Natural killer cell treated with Interleukin-12 subunit alpha and Interleukin-12 subunit beta and Interleukin-15 and Interleukin-18, amount 100 ng/mL, for 72 hours (primary cell): ENCODE measurements around the gene TANGO6. TPM values are rescaled to one million over a fixed set of nuclear protein-coding genes. Genes with fewer than 3 reads are reported as not detected.
A peak's percentile ranks its signal among the peaks of the same experiment; 100 is the strongest.

Experiments
- ATAC-seq, 2 donors: fragments of 150-1000 bp; cut with Tn5 transposase in 1 of 2; sonication (Bioruptor Pico), chemical (Tn5 transposase) in 1 of 2; 2 replicates each; pipeline ENCODE4 v1.10.0; 2021
- DNase-seq: peaks from one replicate; pipeline ENCODE4 v3.0.0; 2022; ENCODE audit warnings: low spot score
- H3K27ac Mint-ChIP-seq, 2 donors: 1 replicate in 1 of 2; 2 replicates in 1 of 2; pipeline ENCODE4 v1.8.0; 2022; ENCODE audit warnings: mixed read lengths in 2 of 2, mild to moderate bottlenecking in 1 of 2, moderate library complexity in 1 of 2
- H3K27me3 Mint-ChIP-seq, 2 donors: 1 replicate in 1 of 2; 2 replicates in 1 of 2; pipeline ENCODE4 v1.8.0; 2022; ENCODE audit warnings: mixed read lengths in 2 of 2
- H3K36me3 Mint-ChIP-seq: one replicate; pipeline ENCODE4 v1.8.0; 2022; ENCODE audit warnings: mixed read lengths
- H3K4me1 Mint-ChIP-seq, 2 donors: 1 replicate in 1 of 2; 2 replicates in 1 of 2; pipeline ENCODE4 v1.8.0; 2022; ENCODE audit warnings: low read depth in 2 of 2, mixed read lengths in 2 of 2, mild to moderate bottlenecking in 1 of 2
- H3K4me3 Mint-ChIP-seq: one replicate; pipeline ENCODE4 v1.8.0; 2022; ENCODE audit warnings: mixed read lengths
- H3K9me3 Mint-ChIP-seq: 2 replicates; pipeline ENCODE4 v1.8.0; 2022; ENCODE audit warnings: mixed read lengths
- total RNA-seq, 2 donors: library from RNA; stranded (reverse); gene quantifications; one replicate each; pipeline ENCODE4 v1.2.3, GENCODE V29; 2022

TANGO6 gene
- total RNA-seq, 2 donors from 2014 or later, result 26.6 to 62.3 TPM

GRCh38 chr16:69003500-69003899, 160.2 kb downstream of the TANGO6 start:
- H3K27ac Mint-ChIP-seq, result no peak overlapping the region
- DNase-seq (no peak), ATAC-seq (no peak)
- H3K4me1 Mint-ChIP-seq, result no peaks in the 10 kb centered on the region
- no peak overlapping the region for H3K4me3 Mint-ChIP-seq
- no peaks in the 10 kb centered on the region for H3K27me3 Mint-ChIP-seq
- peaks cover 5% of the 10 kb centered on the region for H3K36me3 Mint-ChIP-seq
- no peaks in the 10 kb centered on the region for H3K9me3 Mint-ChIP-seq

- no peaks in the 10 kb centered on the region for H3K9me3 Mint-ChIP-seq
- no peak overlapping the region for H3K27ac Mint-ChIP-seq
- H3K4me3 Mint-ChIP-seq, result no peak overlapping the region
- peaks cover 5% of the 10 kb centered on the region for H3K36me3 Mint-ChIP-seq
- no peaks in the 10 kb centered on the region for H3K27me3 Mint-ChIP-seq
- no peak for ATAC-seq
- H3K4me1 Mint-ChIP-seq, result no peaks in the 10 kb centered on the region
- DNase-seq, result no peak
These were observed 162.5 kb downstream of the TANGO6 start for GRCh38 chr16:69005641-69006355.

DNA sequence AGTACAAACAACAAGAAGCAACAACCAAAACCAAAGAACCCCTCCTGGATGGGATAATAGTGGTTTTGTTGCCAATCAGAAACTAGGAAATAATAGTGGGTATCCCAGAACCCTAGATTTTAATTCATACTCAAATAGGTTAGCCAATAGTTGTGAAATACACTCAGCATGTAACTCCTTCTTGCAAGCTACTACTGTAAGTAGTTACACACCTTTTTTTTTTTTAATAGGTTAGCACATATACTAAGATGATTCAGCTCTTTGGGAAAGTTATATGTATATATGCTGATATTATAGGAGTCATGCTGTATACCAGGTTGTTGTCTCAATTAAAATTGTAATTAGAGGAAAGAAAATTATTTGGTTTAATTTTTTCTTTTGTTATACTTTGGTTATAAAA, 169.6 kb downstream of the TANGO6 start:
- Mint-ChIP-seq H3K4me3 (no peak overlapping the region), H3K27me3 (no peaks in the 10 kb centered on the region), H3K4me1 (peaks cover 0 to 6% of the 10 kb centered on the region in 2 donors), H3K36me3 (no peaks in the 10 kb centered on the region), H3K27ac (no peak overlapping the region), H3K9me3 (no peaks in the 10 kb centered on the region)
- no peak for ATAC-seq
- DNase-seq, result no peak

- H3K36me3 Mint-ChIP-seq, result no peaks in the 10 kb centered on the region
- H3K4me1 Mint-ChIP-seq, result peaks cover 0 to 6% of the 10 kb centered on the region in 2 donors
- H3K27ac Mint-ChIP-seq, result no peak overlapping the region
- no peak for ATAC-seq
- no peaks in the 10 kb centered on the region for H3K27me3 Mint-ChIP-seq
- no peak for DNase-seq
- H3K9me3 Mint-ChIP-seq, result no peaks in the 10 kb centered on the region
- H3K4me3 Mint-ChIP-seq, result no peak overlapping the region
These were observed 170.7 kb downstream of the TANGO6 start for GRCh38 chr16:69013991-69014390.

DNA sequence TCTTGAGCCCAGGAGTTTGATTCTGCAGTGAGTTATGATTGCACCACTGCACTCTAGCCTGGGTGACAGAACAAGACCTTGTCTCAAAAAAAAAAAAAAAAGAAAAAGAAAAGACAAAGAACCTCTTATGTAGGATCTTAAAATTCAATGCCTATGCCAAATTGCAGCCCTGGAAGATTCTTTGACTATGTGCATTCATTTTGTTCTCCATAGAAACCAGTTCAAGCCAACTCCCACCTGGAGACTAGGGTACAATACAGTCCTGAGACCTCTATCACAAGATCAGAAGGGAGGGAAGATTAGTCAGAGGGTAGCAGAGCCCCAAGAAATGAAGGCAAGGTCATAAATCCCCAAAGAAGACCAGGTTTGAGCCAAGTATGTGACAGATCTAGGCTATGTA, 171.5 kb downstream of the TANGO6 start:
- H3K4me3 Mint-ChIP-seq, result no peak overlapping the region
- no peak for DNase-seq

DNA sequence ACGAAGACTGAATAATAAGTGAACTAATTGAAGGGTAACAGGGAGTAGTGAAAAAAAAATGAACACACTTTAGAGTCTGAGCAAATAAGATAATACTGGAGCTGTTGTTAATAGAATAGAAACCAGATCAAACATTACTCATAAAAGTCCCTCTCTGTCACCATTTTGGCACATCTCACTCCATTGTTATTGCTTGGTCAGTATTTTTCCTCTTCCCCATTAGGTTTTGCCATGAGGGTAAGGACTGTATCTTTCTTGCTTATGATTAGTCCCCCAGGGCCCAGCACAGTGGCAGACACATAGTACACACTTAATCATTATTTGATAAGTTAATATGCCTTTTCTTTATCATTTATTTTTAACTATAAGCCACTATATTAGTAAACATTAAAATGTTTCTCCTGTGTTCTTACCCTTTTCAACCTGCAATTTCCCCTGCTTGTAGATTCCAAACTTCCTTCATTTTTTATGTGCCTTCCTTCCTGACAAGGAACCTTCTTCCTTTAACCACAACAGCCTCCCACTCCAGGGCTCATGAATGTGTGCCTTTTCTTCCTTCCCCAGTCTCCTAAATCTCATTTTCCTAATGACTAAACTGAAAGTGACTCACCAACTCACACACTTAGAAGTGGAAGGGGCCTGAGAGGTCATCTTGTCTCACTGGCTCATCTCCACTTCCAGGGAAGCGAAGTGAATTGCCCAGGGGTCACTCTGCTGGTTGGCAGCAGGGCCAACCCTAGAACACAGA, 173.9 kb downstream of the TANGO6 start:
- no peaks in the 10 kb centered on the region for H3K9me3 Mint-ChIP-seq
- no peaks in the 10 kb centered on the region for H3K27me3 Mint-ChIP-seq
- H3K4me3 Mint-ChIP-seq, result no peak overlapping the region
- DNase-seq, result no peak
- H3K27ac Mint-ChIP-seq, result no peak overlapping the region
- H3K4me1 Mint-ChIP-seq, result peaks cover 0 to 6% of the 10 kb centered on the region in 2 donors
- H3K36me3 Mint-ChIP-seq, result no peaks in the 10 kb centered on the region
- no peak for ATAC-seq

More for the DNA sequence above, 171.5 kb downstream of the TANGO6 start:
- ATAC-seq, result no peak
- Mint-ChIP-seq H3K36me3 (no peaks in the 10 kb centered on the region), H3K9me3 (no peaks in the 10 kb centered on the region), H3K27me3 (no peaks in the 10 kb centered on the region), H3K27ac (no peak overlapping the region), H3K4me1 (peaks cover 0 to 6% of the 10 kb centered on the region in 2 donors)

GRCh38 chr16:69019811-69020210, 176.5 kb downstream of the TANGO6 start:
- Mint-ChIP-seq H3K36me3 (no peaks in the 10 kb centered on the region), H3K9me3 (no peaks in the 10 kb centered on the region), H3K27ac (no peak overlapping the region), H3K27me3 (no peaks in the 10 kb centered on the region), H3K4me1 (peaks cover 0 to 6% of the 10 kb centered on the region in 2 donors), H3K4me3 (no peak overlapping the region)
- ATAC-seq, result no peak
- no peak for DNase-seq

DNA sequence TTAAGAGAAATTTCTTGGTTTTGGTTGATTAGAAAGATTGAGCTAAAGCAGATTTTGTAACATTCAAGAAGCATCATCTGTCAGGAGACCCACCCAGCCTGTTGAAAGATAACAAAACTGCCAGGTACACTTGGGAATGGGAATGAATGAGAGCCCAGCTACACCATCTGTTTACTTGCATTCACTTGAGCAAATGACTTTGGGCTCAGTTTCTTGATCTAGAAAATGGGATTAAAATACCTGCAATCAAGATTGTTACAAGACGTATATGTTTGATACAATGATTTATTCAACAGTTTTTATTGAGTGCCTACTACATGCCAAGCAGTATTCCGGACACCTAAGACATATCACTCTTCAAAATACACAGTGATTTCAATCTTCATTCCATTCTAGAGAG, 185.8 kb downstream of the TANGO6 start:
- ATAC-seq (no peak), DNase-seq (no peak)
- H3K4me1 Mint-ChIP-seq, result no peaks in the 10 kb centered on the region
- no peak overlapping the region for H3K27ac Mint-ChIP-seq
- no peaks in the 10 kb centered on the region for H3K27me3 Mint-ChIP-seq
- no peak overlapping the region for H3K4me3 Mint-ChIP-seq
- peaks cover 5% of the 10 kb centered on the region for H3K36me3 Mint-ChIP-seq
- no peaks in the 10 kb centered on the region for H3K9me3 Mint-ChIP-seq

DNA sequence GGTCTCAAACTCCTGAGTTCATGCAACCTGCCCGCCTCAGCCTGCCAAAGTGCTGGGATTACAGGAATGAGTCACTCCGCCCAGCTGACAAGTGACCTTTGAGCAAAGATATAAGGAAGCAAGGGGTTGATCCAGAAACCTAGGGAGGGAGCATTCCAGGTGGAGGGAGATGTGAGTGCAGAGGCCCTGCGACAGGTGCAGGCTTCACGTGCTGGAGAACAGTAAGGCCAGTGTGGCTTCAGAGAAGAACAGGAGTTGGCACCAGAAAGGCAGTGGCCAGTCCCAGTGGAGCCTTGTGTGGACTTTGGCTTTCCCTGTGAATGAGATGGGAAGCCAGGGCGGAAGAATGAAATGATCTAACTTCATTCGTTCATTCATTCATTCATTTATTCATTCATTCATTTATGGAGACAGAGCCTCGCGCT, 188.6 kb downstream of the TANGO6 start:
- no peak overlapping the region for H3K4me3 Mint-ChIP-seq

DNA sequence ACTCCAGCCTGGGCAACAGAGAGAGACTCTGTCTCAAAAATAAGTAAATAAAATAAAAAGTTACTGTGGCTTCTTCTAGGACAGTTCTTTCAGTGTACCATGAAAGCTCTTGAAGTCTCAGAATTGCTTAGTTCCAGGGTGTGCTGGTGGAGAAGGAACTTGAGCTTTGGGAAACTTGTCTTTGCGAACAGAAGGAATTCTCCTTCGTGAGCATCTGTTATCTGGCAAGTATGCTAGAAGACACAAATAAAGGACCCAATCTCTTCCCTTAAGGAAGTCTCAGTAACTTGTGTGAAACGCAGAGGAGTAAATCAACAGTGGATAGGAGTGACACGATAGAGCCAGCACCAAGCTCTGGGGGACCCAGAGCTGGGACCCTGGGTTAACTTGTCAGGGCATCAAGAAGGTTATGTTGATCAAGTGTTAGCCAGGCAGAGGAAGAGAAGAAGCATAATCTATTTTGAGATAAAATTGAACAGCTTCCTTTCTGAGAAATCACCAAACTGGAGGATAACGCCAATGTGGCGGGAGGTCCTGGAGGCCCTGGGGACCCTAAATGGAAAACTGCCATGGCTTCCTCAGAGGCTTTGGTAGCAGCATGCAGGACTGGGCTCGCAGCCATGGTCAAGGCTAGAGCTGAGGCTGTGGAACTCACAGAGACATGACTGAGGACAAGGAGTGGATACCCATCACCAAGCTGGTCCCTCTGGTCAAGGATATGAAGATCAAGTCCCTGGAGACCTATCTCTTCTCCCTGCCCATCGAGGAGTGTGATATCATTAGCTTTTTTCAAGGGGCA, 190.0 kb downstream of the TANGO6 start:
- ATAC-seq (peak in 1 of 2 donors; percentile 50), DNase-seq (no peak)
- Mint-ChIP-seq H3K36me3 (peaks cover 5% of the 10 kb centered on the region), H3K27me3 (no peaks in the 10 kb centered on the region), H3K4me3 (no peak overlapping the region), H3K4me1 (no peaks in the 10 kb centered on the region), H3K27ac (no peak overlapping the region), H3K9me3 (no peaks in the 10 kb centered on the region)

More for the DNA sequence above, 188.6 kb downstream of the TANGO6 start:
- Mint-ChIP-seq H3K27me3 (no peaks in the 10 kb centered on the region), H3K27ac (no peak overlapping the region), H3K9me3 (no peaks in the 10 kb centered on the region), H3K4me1 (no peaks in the 10 kb centered on the region), H3K36me3 (peaks cover 5% of the 10 kb centered on the region)
- ATAC-seq, result no peak
- no peak for DNase-seq

DNA sequence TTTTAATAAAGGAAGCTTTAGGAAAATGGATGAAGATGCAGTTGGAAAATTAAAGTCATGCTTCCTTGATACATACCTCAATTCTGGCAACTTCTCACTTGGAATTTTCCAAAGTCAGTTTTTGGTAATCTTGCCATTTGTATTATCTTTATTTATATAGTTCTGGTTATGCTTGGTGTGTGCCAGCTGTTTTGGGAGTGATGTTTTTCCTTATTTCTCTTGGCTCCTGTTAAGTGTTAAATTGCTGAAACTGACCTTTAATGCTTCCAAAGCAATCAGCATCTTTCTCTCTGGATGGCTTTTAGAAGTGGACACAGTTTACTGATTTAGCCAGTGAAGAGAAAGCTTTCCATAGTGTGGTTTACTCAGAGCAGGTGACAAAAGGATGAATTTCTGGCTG, 192.0 kb downstream of the TANGO6 start:
- no peaks in the 10 kb centered on the region for H3K9me3 Mint-ChIP-seq
- H3K27ac Mint-ChIP-seq, result no peak overlapping the region
- DNase-seq, result no peak
- no peaks in the 10 kb centered on the region for H3K27me3 Mint-ChIP-seq
- H3K36me3 Mint-ChIP-seq, result peaks cover 9% of the 10 kb centered on the region
- no peak for ATAC-seq
- H3K4me1 Mint-ChIP-seq, result no peaks in the 10 kb centered on the region
- no peak overlapping the region for H3K4me3 Mint-ChIP-seq

DNA sequence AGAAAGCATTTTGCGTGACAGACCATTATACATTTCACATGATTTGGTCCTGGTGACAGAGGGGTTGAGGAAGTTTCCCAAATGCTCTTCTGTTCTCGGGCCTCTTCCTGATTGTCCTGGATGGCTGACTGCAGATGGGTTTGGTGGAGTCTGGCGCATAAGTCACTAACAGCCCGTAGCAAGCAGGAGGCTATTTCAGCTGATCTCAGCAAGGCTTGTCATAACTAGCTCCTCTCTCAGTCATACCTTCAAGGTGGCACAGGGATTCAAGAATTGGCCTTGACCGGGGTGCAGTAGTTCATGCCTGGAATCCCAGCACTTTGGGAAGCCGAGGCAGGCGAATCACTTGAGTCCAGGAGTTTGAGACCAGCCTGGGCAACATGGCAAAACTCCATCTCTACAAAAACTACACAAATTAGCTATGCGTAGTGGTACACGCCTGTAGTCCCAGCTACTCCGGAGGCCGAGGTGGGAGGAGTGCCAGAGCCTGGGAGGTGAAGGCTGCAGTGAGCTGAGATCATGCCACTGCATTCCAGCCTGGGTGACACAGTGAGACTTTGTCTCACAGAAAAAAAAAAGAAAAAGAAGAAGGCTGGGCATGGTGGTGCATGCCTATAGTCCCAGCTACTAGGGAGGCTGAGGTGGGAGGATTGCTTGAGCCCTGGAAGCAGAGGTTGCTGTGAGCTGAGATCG, 193.2 kb downstream of the TANGO6 start:
- DNase-seq, result no peak
- no peak for ATAC-seq
- H3K36me3 Mint-ChIP-seq, result peaks cover 12% of the 10 kb centered on the region
- H3K27me3 Mint-ChIP-seq, result no peaks in the 10 kb centered on the region
- no peak overlapping the region for H3K27ac Mint-ChIP-seq
- no peak overlapping the region for H3K4me3 Mint-ChIP-seq
- no peaks in the 10 kb centered on the region for H3K9me3 Mint-ChIP-seq
- H3K4me1 Mint-ChIP-seq, result no peaks in the 10 kb centered on the region

- no peak for ATAC-seq
- H3K4me3 Mint-ChIP-seq, result no peak overlapping the region
- no peak overlapping the region for H3K27ac Mint-ChIP-seq
- H3K36me3 Mint-ChIP-seq, result peaks cover 17% of the 10 kb centered on the region
- DNase-seq, result no peak
- no peaks in the 10 kb centered on the region for H3K9me3 Mint-ChIP-seq
- H3K4me1 Mint-ChIP-seq, result no peaks in the 10 kb centered on the region
- H3K27me3 Mint-ChIP-seq, result no peaks in the 10 kb centered on the region
These were observed 194.2 kb downstream of the TANGO6 start for GRCh38 chr16:69037373-69038160.
